ENCODE measurements around the gene IFIT2. TPM values are rescaled to one million over a fixed set of nuclear protein-coding genes. Genes with fewer than 3 reads are reported as not detected.
A peak's percentile ranks its signal among the peaks of the same experiment; 100 is the strongest.
"Not testable (repeated sequence)": the region's sequence is repeated elsewhere in the genome, so short reads cannot be mapped to it uniquely, and the experiment has no call there.

IFIT2 gene
- polyA plus RNA-seq, 6 donors from 2014 or later, result 9.4 to 22.7 (median 14.0) TPM

GRCh38 chr10:89339875-89340274, 38.0 kb downstream of the IFIT2 start:
- H3K4me1 Mint-ChIP-seq, result peaks cover 0 to 8% (median 0%) of the 10 kb centered on the region in 3 donors
- DNase-seq (no peak), ATAC-seq (ENCODE audit: low read depth in 2 of 2) (no peak)
- peaks cover 14 to 28% of the 10 kb centered on the region in 2 donors for H3K36me3 Mint-ChIP-seq
- no peaks in the 10 kb centered on the region for H3K9me3 Mint-ChIP-seq
- peak overlapping the region in 1 of 6 donors; percentile 49 for H3K27ac Mint-ChIP-seq
- H3K27me3 Mint-ChIP-seq, result no peaks in the 10 kb centered on the region
- no peak overlapping the region for H3K4me3 Mint-ChIP-seq

- ATAC-seq (ENCODE audit: low read depth in 2 of 2) (no peak), DNase-seq (no peak)
- Mint-ChIP-seq H3K9me3 (no peaks in the 10 kb centered on the region), H3K27me3 (no peaks in the 10 kb centered on the region), H3K36me3 (peaks cover 14 to 28% of the 10 kb centered on the region in 2 donors), H3K4me1 (peaks cover 0 to 3% (median 0%) of the 10 kb centered on the region in 3 donors), H3K4me3 (no peak overlapping the region), H3K27ac (no peak overlapping the region)
Observed at GRCh38 chr10:89341649-89342048, 39.8 kb downstream of the IFIT2 start.

GRCh38 chr10:89342206-89342958, 40.5 kb downstream of the IFIT2 start:
- no peak for DNase-seq
- Mint-ChIP-seq H3K27ac (peak overlapping the region in 1 of 6 donors; percentile 47), H3K9me3 (no peaks in the 10 kb centered on the region), H3K4me3 (no peak overlapping the region), H3K4me1 (peaks cover 0 to 9% (median 5%) of the 10 kb centered on the region in 3 donors), H3K36me3 (peaks cover 14 to 28% of the 10 kb centered on the region in 2 donors), H3K27me3 (no peaks in the 10 kb centered on the region)
- ATAC-seq (ENCODE audit: low read depth in 2 of 2), result no peak

- Mint-ChIP-seq H3K9me3 (no peaks in the 10 kb centered on the region), H3K27ac (peak overlapping the region in 1 of 6 donors; percentile 34), H3K4me1 (peaks cover 8 to 18% (median 14%) of the 10 kb centered on the region in 3 donors), H3K27me3 (no peaks in the 10 kb centered on the region), H3K36me3 (peaks cover 14 to 28% of the 10 kb centered on the region in 2 donors), H3K4me3 (no peak overlapping the region)
- ATAC-seq (ENCODE audit: low read depth in 2 of 2) (no peak), DNase-seq (no peak)
Observed at GRCh38 chr10:89343089-89343767, 41.4 kb downstream of the IFIT2 start.

GRCh38 chr10:89344156-89344555, 42.3 kb downstream of the IFIT2 start:
- DNase-seq, result no peak
- Mint-ChIP-seq H3K27ac (no peak overlapping the region), H3K4me3 (no peak overlapping the region), H3K36me3 (peaks cover 8 to 21% of the 10 kb centered on the region in 2 donors), H3K27me3 (no peaks in the 10 kb centered on the region), H3K4me1 (peaks cover 14 to 27% (median 23%) of the 10 kb centered on the region in 3 donors), H3K9me3 (no peaks in the 10 kb centered on the region)
- no peak for ATAC-seq (ENCODE audit: low read depth in 2 of 2)

- H3K36me3 Mint-ChIP-seq, result peaks cover 0 to 10% of the 10 kb centered on the region in 2 donors
- DNase-seq (no peak), ATAC-seq (ENCODE audit: low read depth in 2 of 2) (no peak)
- no peak overlapping the region for H3K27ac Mint-ChIP-seq
- no peak overlapping the region for H3K4me3 Mint-ChIP-seq
- no peaks in the 10 kb centered on the region for H3K27me3 Mint-ChIP-seq
- H3K9me3 Mint-ChIP-seq, result no peaks in the 10 kb centered on the region
- H3K4me1 Mint-ChIP-seq, result peaks cover 19 to 34% (median 32%) of the 10 kb centered on the region in 3 donors
Observed at GRCh38 chr10:89345367-89346000, 43.6 kb downstream of the IFIT2 start.

GRCh38 chr10:89346405-89347254, 44.8 kb downstream of the IFIT2 start:
- Mint-ChIP-seq H3K9me3 (no peaks in the 10 kb centered on the region), H3K36me3 (peaks cover 0 to 10% of the 10 kb centered on the region in 2 donors), H3K27ac (peak overlapping the region in 1 of 6 donors; percentile 67), H3K4me1 (peaks cover 24 to 41% (median 41%) of the 10 kb centered on the region in 3 donors), H3K4me3 (peak overlapping the region in 1 of 8 donors; percentile 2), H3K27me3 (no peaks in the 10 kb centered on the region)
- ATAC-seq (ENCODE audit: low read depth in 2 of 2) (no peak), DNase-seq (no peak)

- Mint-ChIP-seq H3K9me3 (no peaks in the 10 kb centered on the region), H3K27ac (peak overlapping the region in 2 of 6 donors; percentile 26 to 34), H3K27me3 (no peaks in the 10 kb centered on the region), H3K4me1 (peaks cover 24 to 41% (median 41%) of the 10 kb centered on the region in 3 donors), H3K36me3 (peaks cover 0 to 6% of the 10 kb centered on the region in 2 donors), H3K4me3 (peak overlapping the region in 7 of 8 donors; percentile 15 to 78 (median 40))
- peak in 1 of 2 donors; percentile 30 for ATAC-seq (ENCODE audit: low read depth in 2 of 2)
- DNase-seq, result no peak
Observed at GRCh38 chr10:89347701-89348457, 46.0 kb downstream of the IFIT2 start.

GRCh38 chr10:89348481-89348880, 46.6 kb downstream of the IFIT2 start:
- peaks cover 24 to 41% (median 41%) of the 10 kb centered on the region in 3 donors for H3K4me1 Mint-ChIP-seq
- H3K36me3 Mint-ChIP-seq, result peaks cover under 1 to 4% of the 10 kb centered on the region in 2 donors
- H3K27ac Mint-ChIP-seq, result peak overlapping the region in 1 of 6 donors; percentile 26
- peak overlapping the region in 6 of 8 donors; percentile 15 to 78 (median 40) for H3K4me3 Mint-ChIP-seq
- ATAC-seq (ENCODE audit: low read depth in 2 of 2) (peak; percentile 49 to 57), DNase-seq (no peak)
- H3K27me3 Mint-ChIP-seq, result no peaks in the 10 kb centered on the region
- peaks cover 0 to 5% (median 3%) of the 10 kb centered on the region in 7 donors for H3K9me3 Mint-ChIP-seq

- H3K27me3 Mint-ChIP-seq, result no peaks in the 10 kb centered on the region
- H3K27ac Mint-ChIP-seq, result peak overlapping the region in 1 of 6 donors; percentile 26
Observed at GRCh38 chr10:89348975-89349374, 47.1 kb downstream of the IFIT2 start.

GRCh38 chr10:89350631-89351315, 48.9 kb downstream of the IFIT2 start:
- Mint-ChIP-seq H3K36me3 (peaks cover 10 to 11% of the 10 kb centered on the region in 2 donors), H3K9me3 (peaks cover 0 to 13% (median 4%) of the 10 kb centered on the region in 7 donors), H3K4me3 (peak overlapping the region in 6 of 8 donors; percentile 5 to 41 (median 25)), H3K27ac (peak overlapping the region; percentile 23 to 94 (median 64)), H3K4me1 (peaks cover 24 to 41% (median 41%) of the 10 kb centered on the region in 3 donors)
- not testable (repeated sequence) for H3K27me3 Mint-ChIP-seq; DNase-seq; ATAC-seq (ENCODE audit: low read depth in 2 of 2)

More at GRCh38 chr10:89348975-89349374, 47.1 kb downstream of the IFIT2 start:
- DNase-seq, result no peak
- peaks cover 0 to 9% (median 3%) of the 10 kb centered on the region in 7 donors for H3K9me3 Mint-ChIP-seq
- peak overlapping the region in 1 of 8 donors; percentile 17 for H3K4me3 Mint-ChIP-seq
- ATAC-seq (ENCODE audit: low read depth in 2 of 2), result no peak
- H3K4me1 Mint-ChIP-seq, result peaks cover 24 to 41% (median 41%) of the 10 kb centered on the region in 3 donors
- peaks cover 5 to 7% of the 10 kb centered on the region in 2 donors for H3K36me3 Mint-ChIP-seq
